Hematopoietic multipotent progenitor cell treated with erythropoietin and hydrocortisone succinate and interleukin-3 and kit ligand, for 6 days (in vitro differentiated cells): Measurements from ENCODE around the gene RAB11B.
"Not testable (repeated sequence)": the region's sequence is repeated elsewhere in the genome, so short reads cannot be mapped to it uniquely, and the experiment has no call there.

Experiments used
- DNase-seq: peaks from one replicate; pipeline ENCODE4 v3.0.0-alpha.2; 2015

RAB11B gene

GRCh38 chr19:8389891-8390616 is at the start of gene RAB11B:
RAB11B (plus strand) TSS chr19:8390360; CDS start chr19:8390417, 57 bp downstream.
- DNase-seq = peak; percentile 100

- not testable (repeated sequence) for DNase-seq
These were observed 48.7 kb upstream of the RAB11B start for GRCh38 chr19:8341504-8341903.

GRCh38 chr19:8342316-8342683 is 47.9 kb upstream of the RAB11B start:
- no peak for DNase-seq

GRCh38 chr19:8342684-8343482 is 47.3 kb upstream of the RAB11B start, which contains the start of gene KANK3:
KANK3 (minus strand) TSS chr19:8343262; CDS start chr19:8337828, 5,434 bp downstream.
- peak; percentile 97 for DNase-seq

- no peak for DNase-seq
These were observed 46.7 kb upstream of the RAB11B start for GRCh38 chr19:8343483-8343844.

GRCh38 chr19:8349629-8350372 is 40.4 kb upstream of the RAB11B start:
- not testable (repeated sequence) for DNase-seq

- DNase-seq = no peak
These were observed 37.9 kb upstream of the RAB11B start for GRCh38 chr19:8352134-8352827.

GRCh38 chr19:8352845-8353244 is 37.3 kb upstream of the RAB11B start:
- not testable (repeated sequence) for DNase-seq

- no peak for DNase-seq
These were observed 34.3 kb upstream of the RAB11B start for GRCh38 chr19:8355631-8356402.

GRCh38 chr19:8357007-8357521 is 33.1 kb upstream of the RAB11B start:
- DNase-seq = no peak

- DNase-seq = no peak
These were observed 31.2 kb upstream of the RAB11B start for GRCh38 chr19:8358948-8359347.

GRCh38 chr19:8360196-8360595 is 30.0 kb upstream of the RAB11B start:
- DNase-seq = no peak

GRCh38 chr19:8361921-8362793 is 28.0 kb upstream of the RAB11B start:
- DNase-seq = peak; percentile 83

- peak; percentile 74 for DNase-seq
These were observed 26.1 kb upstream of the RAB11B start, which contains the start of gene ANGPTL4 for GRCh38 chr19:8363803-8364771. ANGPTL4 (plus strand) TSS chr19:8364155; CDS start chr19:8364322, 167 bp downstream.

GRCh38 chr19:8366121-8366581 is 24.0 kb upstream of the RAB11B start:
- no peak for DNase-seq

GRCh38 chr19:8366961-8367326 is 23.2 kb upstream of the RAB11B start:
- DNase-seq = no peak

- no peak for DNase-seq
These were observed 22.7 kb upstream of the RAB11B start for GRCh38 chr19:8367327-8368001.

- peak; percentile 37 for DNase-seq
These were observed 19.8 kb upstream of the RAB11B start for GRCh38 chr19:8370176-8371010.
